ENCODE data around the gene MAPRE3. TPM values are rescaled to one million over a fixed set of nuclear protein-coding genes. Genes with fewer than 3 reads are reported as not detected.
A peak's percentile ranks its signal among the peaks of the same experiment; 100 is the strongest.

The MAPRE3 gene
- total and polyA plus RNA-seq, 5 donors from 2014 or later, result 0.38 to 1.7 (median 0.68) TPM

DNA sequence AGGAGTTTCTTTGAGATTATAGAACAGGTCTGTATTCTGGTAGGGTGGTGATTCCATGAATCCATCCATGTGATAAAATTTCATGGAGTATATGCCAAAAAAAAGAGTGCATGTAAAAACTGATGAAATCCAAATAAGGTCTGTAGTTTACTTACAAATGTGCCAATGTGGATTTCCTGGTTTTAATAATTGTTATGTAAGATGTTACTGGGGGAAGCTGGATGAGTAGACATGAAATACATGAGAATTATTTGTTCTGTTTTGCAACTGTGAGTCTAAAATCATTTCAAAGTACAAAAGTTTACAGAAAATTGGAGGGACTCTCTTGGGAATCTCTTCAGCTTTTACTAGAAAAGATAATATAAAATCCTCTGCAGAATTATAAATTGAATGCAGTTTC, 38.6 kb downstream of the MAPRE3 start:
- H3K9me3 Mint-ChIP-seq, result no peaks in the 10 kb centered on the region
- H3K4me1 Mint-ChIP-seq, result peaks cover 0 to 5% (median under 1%) of the 10 kb centered on the region in 4 donors
- Histone ChIP-seq H3K36me3 (ENCODE audit: control insufficient read depth, insufficient read depth, low read length) (no peaks in the 10 kb centered on the region), H3K9me3 (ENCODE audit: control insufficient read depth in 2 of 2, low read length in 2 of 2) (no peaks in the 10 kb centered on the region), H3K4me3 (ENCODE audit: low read depth, low read length) (no peak overlapping the region), H3K4me1 (ENCODE audit: control insufficient read depth, insufficient read depth, low read length, poor library complexity, severe bottlenecking) (no peaks in the 10 kb centered on the region), H3K27me3 (ENCODE audit: control insufficient read depth, insufficient read depth, low read length) (peaks cover 3% of the 10 kb centered on the region), H3K27ac (ENCODE audit: insufficient read depth, low read length, poor library complexity, severe bottlenecking) (no peak overlapping the region)
- ATAC-seq (ENCODE audit: low read depth in 2 of 2), result no peak
- H3K27ac Mint-ChIP-seq, result no peak overlapping the region
- no peak for DNase-seq
- H3K4me3 Mint-ChIP-seq, result no peak overlapping the region
- H3K36me3 Mint-ChIP-seq, result peaks cover 5% of the 10 kb centered on the region
- peaks cover 4% of the 10 kb centered on the region for H3K27me3 Mint-ChIP-seq

DNA sequence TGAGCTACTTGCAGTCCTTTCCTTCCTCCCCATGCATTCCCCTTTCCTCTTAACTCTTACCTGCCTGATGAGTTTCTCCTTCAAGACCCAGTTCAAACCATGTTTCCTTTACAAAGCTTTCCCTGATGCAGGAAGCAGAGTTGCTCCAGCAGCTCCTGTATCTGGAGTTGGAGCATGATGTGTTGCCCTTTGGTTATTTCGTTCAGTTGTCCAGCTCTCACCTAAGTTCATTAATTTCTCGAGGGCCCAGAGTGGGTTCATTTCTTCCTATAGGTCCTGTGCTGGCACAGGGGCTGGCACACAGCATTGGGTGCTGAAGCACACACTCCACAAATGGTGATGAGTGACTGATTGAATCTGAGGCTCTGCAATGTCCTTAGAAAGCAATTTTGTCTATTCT, 39.3 kb downstream of the MAPRE3 start:
- H3K4me1 ChIP-seq (ENCODE audit: control insufficient read depth, insufficient read depth, low read length, poor library complexity, severe bottlenecking), result no peaks in the 10 kb centered on the region
- no peaks in the 10 kb centered on the region for H3K36me3 ChIP-seq (ENCODE audit: control insufficient read depth, insufficient read depth, low read length)
- H3K9me3 ChIP-seq (ENCODE audit: control insufficient read depth in 2 of 2, low read length in 2 of 2), result no peaks in the 10 kb centered on the region
- H3K27ac ChIP-seq (ENCODE audit: insufficient read depth, low read length, poor library complexity, severe bottlenecking), result no peak overlapping the region
- Mint-ChIP-seq H3K27me3 (no peaks in the 10 kb centered on the region), H3K36me3 (peaks cover 5% of the 10 kb centered on the region), H3K9me3 (no peaks in the 10 kb centered on the region), H3K4me1 (peaks cover 0 to 5% (median under 1%) of the 10 kb centered on the region in 4 donors), H3K4me3 (no peak overlapping the region), H3K27ac (no peak overlapping the region)
- DNase-seq (no peak), ATAC-seq (ENCODE audit: low read depth in 2 of 2) (no peak)
- no peak overlapping the region for H3K4me3 ChIP-seq (ENCODE audit: low read depth, low read length)
- peaks cover 3% of the 10 kb centered on the region for H3K27me3 ChIP-seq (ENCODE audit: control insufficient read depth, insufficient read depth, low read length)

GRCh38 chr2:27010139-27010538, 39.7 kb downstream of the MAPRE3 start:
- Histone ChIP-seq H3K27ac (ENCODE audit: insufficient read depth, low read length, poor library complexity, severe bottlenecking) (no peak overlapping the region), H3K4me1 (ENCODE audit: control insufficient read depth, insufficient read depth, low read length, poor library complexity, severe bottlenecking) (no peaks in the 10 kb centered on the region), H3K36me3 (ENCODE audit: control insufficient read depth, insufficient read depth, low read length) (no peaks in the 10 kb centered on the region), H3K4me3 (ENCODE audit: low read depth, low read length) (no peak overlapping the region), H3K9me3 (ENCODE audit: control insufficient read depth in 2 of 2, low read length in 2 of 2) (no peaks in the 10 kb centered on the region), H3K27me3 (ENCODE audit: control insufficient read depth, insufficient read depth, low read length) (peaks cover 3% of the 10 kb centered on the region)
- H3K9me3 Mint-ChIP-seq, result no peaks in the 10 kb centered on the region
- H3K27me3 Mint-ChIP-seq, result no peaks in the 10 kb centered on the region
- H3K27ac Mint-ChIP-seq, result no peak overlapping the region
- peaks cover 0 to 5% (median under 1%) of the 10 kb centered on the region in 4 donors for H3K4me1 Mint-ChIP-seq
- H3K36me3 Mint-ChIP-seq, result peaks cover 5% of the 10 kb centered on the region
- ATAC-seq (ENCODE audit: low read depth in 2 of 2) (no peak), DNase-seq (no peak)
- no peak overlapping the region for H3K4me3 Mint-ChIP-seq

- no peak overlapping the region for H3K27ac ChIP-seq (ENCODE audit: insufficient read depth, low read length, poor library complexity, severe bottlenecking)
- Mint-ChIP-seq H3K4me1 (peaks cover 0 to 5% (median under 1%) of the 10 kb centered on the region in 4 donors), H3K9me3 (no peaks in the 10 kb centered on the region), H3K4me3 (no peak overlapping the region), H3K36me3 (peaks cover 5% of the 10 kb centered on the region), H3K27ac (no peak overlapping the region), H3K27me3 (no peaks in the 10 kb centered on the region)
- H3K4me3 ChIP-seq (ENCODE audit: low read depth, low read length), result no peak overlapping the region
- H3K27me3 ChIP-seq (ENCODE audit: control insufficient read depth, insufficient read depth, low read length), result no peaks in the 10 kb centered on the region
- no peak for DNase-seq
- no peak for ATAC-seq (ENCODE audit: low read depth in 2 of 2)
- no peaks in the 10 kb centered on the region for H3K36me3 ChIP-seq (ENCODE audit: control insufficient read depth, insufficient read depth, low read length)
- no peaks in the 10 kb centered on the region for H3K9me3 ChIP-seq (ENCODE audit: control insufficient read depth in 2 of 2, low read length in 2 of 2)
- no peaks in the 10 kb centered on the region for H3K4me1 ChIP-seq (ENCODE audit: control insufficient read depth, insufficient read depth, low read length, poor library complexity, severe bottlenecking)
Observed at GRCh38 chr2:27013738-27014137, 43.3 kb downstream of the MAPRE3 start.

DNA sequence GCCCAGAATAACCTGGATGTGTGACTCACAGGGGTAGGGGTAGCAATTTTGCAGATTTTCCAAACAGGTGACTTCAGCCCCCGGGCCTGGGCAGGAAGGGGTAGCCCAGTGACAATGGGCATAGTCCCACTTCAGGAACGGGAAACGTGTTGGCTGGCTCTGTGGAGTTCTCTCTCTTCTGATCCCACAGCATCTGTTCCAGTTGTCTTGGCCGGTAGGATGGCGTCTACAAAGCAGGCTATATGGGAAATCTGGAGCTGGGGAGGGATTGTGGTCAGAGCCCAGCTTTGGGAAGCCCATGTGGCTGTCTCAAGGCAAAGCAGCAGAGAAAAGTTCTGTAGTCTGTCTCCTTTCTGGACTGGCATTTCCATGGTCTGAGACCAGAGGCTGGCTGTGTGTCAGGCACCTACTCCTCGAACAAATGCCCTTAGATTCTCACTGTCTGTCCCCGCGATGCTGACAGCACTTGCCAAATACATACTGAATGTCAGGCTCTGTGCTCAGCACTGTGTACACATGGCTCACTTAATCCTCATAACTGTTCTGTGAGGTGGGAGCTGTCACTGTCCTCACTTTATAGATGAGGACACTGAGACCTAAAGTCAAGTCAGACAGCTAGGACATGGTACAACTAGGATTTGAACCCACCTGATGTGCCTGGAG, 44.5 kb downstream of the MAPRE3 start:
- no peak overlapping the region for H3K4me3 Mint-ChIP-seq
- no peak for ATAC-seq (ENCODE audit: low read depth in 2 of 2)
- no peak overlapping the region for H3K27ac ChIP-seq (ENCODE audit: insufficient read depth, low read length, poor library complexity, severe bottlenecking)
- H3K27me3 Mint-ChIP-seq, result no peaks in the 10 kb centered on the region
- no peaks in the 10 kb centered on the region for H3K9me3 Mint-ChIP-seq
- peaks cover 0 to 3% (median under 1%) of the 10 kb centered on the region in 4 donors for H3K4me1 Mint-ChIP-seq
- H3K27ac Mint-ChIP-seq, result no peak overlapping the region
- H3K4me1 ChIP-seq (ENCODE audit: control insufficient read depth, insufficient read depth, low read length, poor library complexity, severe bottlenecking), result no peaks in the 10 kb centered on the region
- no peaks in the 10 kb centered on the region for H3K27me3 ChIP-seq (ENCODE audit: control insufficient read depth, insufficient read depth, low read length)
- no peak overlapping the region for H3K4me3 ChIP-seq (ENCODE audit: low read depth, low read length)
- no peaks in the 10 kb centered on the region for H3K36me3 ChIP-seq (ENCODE audit: control insufficient read depth, insufficient read depth, low read length)
- DNase-seq, result no peak
- H3K9me3 ChIP-seq (ENCODE audit: control insufficient read depth in 2 of 2, low read length in 2 of 2), result no peaks in the 10 kb centered on the region
- peaks cover 5% of the 10 kb centered on the region for H3K36me3 Mint-ChIP-seq

DNA sequence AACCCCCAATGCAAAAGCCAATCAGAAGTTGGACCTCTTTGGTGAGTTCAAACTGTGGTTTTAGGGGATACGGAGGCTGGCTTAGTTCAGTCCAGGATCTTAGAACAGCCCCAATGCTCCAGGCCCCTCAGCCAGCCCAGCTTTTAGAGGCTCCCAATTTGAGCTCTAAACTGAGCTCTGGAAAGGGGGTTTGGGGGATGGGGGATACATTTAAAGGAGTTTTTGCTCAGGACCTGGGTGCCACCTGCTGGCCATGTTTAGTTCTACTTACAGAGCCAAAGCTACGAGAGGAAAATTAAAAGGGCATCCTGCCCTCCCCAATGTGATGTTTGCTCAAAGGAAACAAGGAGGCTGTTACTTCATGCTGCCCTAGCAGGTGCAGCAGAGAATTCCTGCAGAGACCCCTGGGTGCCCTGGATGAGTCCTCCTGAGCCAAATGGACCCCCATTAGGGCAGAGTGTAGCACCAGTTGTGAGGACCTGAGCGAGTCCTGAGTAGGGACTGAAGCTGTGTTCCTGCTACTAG, 46.4 kb downstream of the MAPRE3 start:
- H3K27me3 ChIP-seq (ENCODE audit: control insufficient read depth, insufficient read depth, low read length), result no peaks in the 10 kb centered on the region
- no peak for ATAC-seq (ENCODE audit: low read depth in 2 of 2)

DNA sequence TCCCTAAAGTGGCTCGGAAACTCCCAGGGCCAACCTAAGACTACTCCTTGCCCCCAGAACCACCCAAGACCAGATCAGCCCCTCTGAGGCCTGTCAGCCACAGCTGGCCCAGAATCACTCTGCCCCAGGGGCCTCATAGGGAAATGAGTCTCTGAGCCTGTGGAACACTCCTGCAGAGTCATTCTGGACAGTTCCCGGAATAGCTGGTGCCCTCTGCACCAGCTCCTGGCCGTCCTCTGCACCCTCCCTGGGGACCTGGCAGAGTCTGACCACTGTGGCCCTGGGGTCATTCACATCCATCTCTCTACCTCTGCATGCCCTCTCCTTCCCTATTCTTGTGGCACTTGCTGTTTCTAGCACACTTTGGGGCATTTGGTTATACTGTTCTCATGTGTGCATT, 47.7 kb downstream of the MAPRE3 start:
- Histone ChIP-seq H3K36me3 (ENCODE audit: control insufficient read depth, insufficient read depth, low read length) (no peaks in the 10 kb centered on the region), H3K9me3 (ENCODE audit: control insufficient read depth in 2 of 2, low read length in 2 of 2) (no peaks in the 10 kb centered on the region), H3K27ac (ENCODE audit: insufficient read depth, low read length, poor library complexity, severe bottlenecking) (no peak overlapping the region), H3K27me3 (ENCODE audit: control insufficient read depth, insufficient read depth, low read length) (no peaks in the 10 kb centered on the region), H3K4me3 (ENCODE audit: low read depth, low read length) (no peak overlapping the region), H3K4me1 (ENCODE audit: control insufficient read depth, insufficient read depth, low read length, poor library complexity, severe bottlenecking) (no peaks in the 10 kb centered on the region)
- Mint-ChIP-seq H3K9me3 (no peaks in the 10 kb centered on the region), H3K4me1 (no peaks in the 10 kb centered on the region), H3K27ac (no peak overlapping the region), H3K36me3 (peaks cover 7% of the 10 kb centered on the region), H3K4me3 (no peak overlapping the region), H3K27me3 (no peaks in the 10 kb centered on the region)
- DNase-seq, result no peak
- no peak for ATAC-seq (ENCODE audit: low read depth in 2 of 2)

More for the DNA sequence above, 46.4 kb downstream of the MAPRE3 start:
- H3K36me3 ChIP-seq (ENCODE audit: control insufficient read depth, insufficient read depth, low read length), result no peaks in the 10 kb centered on the region
- H3K4me3 Mint-ChIP-seq, result no peak overlapping the region
- H3K4me1 Mint-ChIP-seq, result no peaks in the 10 kb centered on the region
- H3K27ac ChIP-seq (ENCODE audit: insufficient read depth, low read length, poor library complexity, severe bottlenecking), result no peak overlapping the region
- H3K4me1 ChIP-seq (ENCODE audit: control insufficient read depth, insufficient read depth, low read length, poor library complexity, severe bottlenecking), result no peaks in the 10 kb centered on the region
- H3K9me3 ChIP-seq (ENCODE audit: control insufficient read depth in 2 of 2, low read length in 2 of 2), result no peaks in the 10 kb centered on the region
- H3K4me3 ChIP-seq (ENCODE audit: low read depth, low read length), result no peak overlapping the region
- H3K27me3 Mint-ChIP-seq, result no peaks in the 10 kb centered on the region
- no peaks in the 10 kb centered on the region for H3K9me3 Mint-ChIP-seq
- peak in 2 of 3 donors; percentile 10 to 65 for DNase-seq
- H3K27ac Mint-ChIP-seq, result no peak overlapping the region
- H3K36me3 Mint-ChIP-seq, result no peaks in the 10 kb centered on the region

GRCh38 chr2:27019459-27019858, 49.0 kb downstream of the MAPRE3 start:
- Mint-ChIP-seq H3K27me3 (no peaks in the 10 kb centered on the region), H3K4me1 (no peaks in the 10 kb centered on the region), H3K9me3 (no peaks in the 10 kb centered on the region), H3K27ac (no peak overlapping the region), H3K4me3 (no peak overlapping the region), H3K36me3 (peaks cover 7% of the 10 kb centered on the region)
- Histone ChIP-seq H3K27ac (ENCODE audit: insufficient read depth, low read length, poor library complexity, severe bottlenecking) (no peak overlapping the region), H3K4me1 (ENCODE audit: control insufficient read depth, insufficient read depth, low read length, poor library complexity, severe bottlenecking) (no peaks in the 10 kb centered on the region), H3K9me3 (ENCODE audit: control insufficient read depth in 2 of 2, low read length in 2 of 2) (no peaks in the 10 kb centered on the region), H3K4me3 (ENCODE audit: low read depth, low read length) (no peak overlapping the region), H3K36me3 (ENCODE audit: control insufficient read depth, insufficient read depth, low read length) (no peaks in the 10 kb centered on the region), H3K27me3 (ENCODE audit: control insufficient read depth, insufficient read depth, low read length) (no peaks in the 10 kb centered on the region)
- no peak for DNase-seq
- no peak for ATAC-seq (ENCODE audit: low read depth in 2 of 2)
